ENCODE measurements around the gene FBXO47. TPM values are rescaled to one million over a fixed set of nuclear protein-coding genes. Genes with fewer than 3 reads are reported as not detected.

FBXO47 gene
- total and polyA plus RNA-seq, 2 of the 4 experiments (the other 2 are of a cell fraction) = under 0.01 TPM; not detected in 1

- Histone ChIP-seq H4K91ac (ENCODE audit: insufficient read depth, low read depth, low read length) (no peak overlapping the region), H3K14ac (replicated peaks; ENCODE audit: low read depth, low read length) (no peak overlapping the region), H4K20me1 (ENCODE audit: insufficient read depth, low read length) (no peaks in the 10 kb centered on the region), H2BK5ac (ENCODE audit: low read depth, low read length, poor library complexity, severe bottlenecking) (no peak overlapping the region), H3K9ac (ENCODE audit: low read depth, low read length) (no peak overlapping the region), H3K4ac (ENCODE audit: low read depth, low read length) (no peak overlapping the region), H3K9me3 (ENCODE audit: control insufficient read depth, insufficient read depth, low read length) (peaks cover 3% of the 10 kb centered on the region), H2AK9ac (replicated peaks; ENCODE audit: low read depth, low read length, poor library complexity) (no peak overlapping the region), H3K4me2 (ENCODE audit: low read depth, low read length) (no peak overlapping the region), H3K23ac (ENCODE audit: low read depth, low read length) (no peak overlapping the region), H3K56ac (ENCODE audit: extremely low read depth, insufficient read depth, low read length) (no peak overlapping the region), H3K27ac (ENCODE audit: insufficient read depth, low read length) (no peak overlapping the region), H3K36me3 (ENCODE audit: control insufficient read depth, insufficient read depth, low read length) (no peaks in the 10 kb centered on the region), H3K18ac (ENCODE audit: low read depth, low read length) (no peak overlapping the region), H3K4me1 (ENCODE audit: control insufficient read depth, insufficient read depth, low read length) (peaks cover 3% of the 10 kb centered on the region), H3K4me3 (ENCODE audit: insufficient read depth, low read depth, low read length) (no peak overlapping the region), H2BK20ac (ENCODE audit: low read depth, low read length) (no peak overlapping the region), H2AFZ (replicated peaks; ENCODE audit: low read length, poor library complexity) (no peak overlapping the region), H2BK120ac (ENCODE audit: low read depth, low read length) (no peak overlapping the region), H4K8ac (ENCODE audit: low read depth in 2 of 2, low read length in 2 of 2) (no peak overlapping the region), H3K9me1 (ENCODE audit: insufficient read depth, low read length) (no peaks in the 10 kb centered on the region), H2BK15ac (ENCODE audit: low read depth, low read length) (no peak overlapping the region), H4K5ac (ENCODE audit: low read depth, low read length) (no peak overlapping the region), H3K79me1 (ENCODE audit: low read depth in 1 of 2, low read length in 2 of 2) (no peaks in the 10 kb centered on the region), H2AK5ac (ENCODE audit: low read depth, low read length) (no peak overlapping the region), H3K27me3 (ENCODE audit: control insufficient read depth, insufficient read depth, low read length) (peaks cover 17% of the 10 kb centered on the region)
- DNase-seq (no peak), ATAC-seq (ENCODE audit: low read depth) (no peak)
- intact Hi-C loops (cut with micrococcal nuclease) = no loop called here
- dilution Hi-C loops (cut with HindIII; ENCODE audit: low sequenced_read_pairs, unreplicated experiment) = no loop called here
- no peak for TF ChIP-seq SMC3 (IDR thresholded peaks at IDR 0.05; ENCODE audit: low read depth, low read length)
- no peak for TF ChIP-seq CEBPB (IDR thresholded peaks at IDR 0.05; ENCODE audit: low read depth, low read length)
- no peak for TF ChIP-seq CTCF (conservative IDR thresholded peaks at IDR 0.05; ENCODE audit: low read depth, low read length)
- TF ChIP-seq POLR2A (IDR thresholded peaks at IDR 0.05; ENCODE audit: low read depth, low read length) = no peak
- TF ChIP-seq FOS (IDR thresholded peaks at IDR 0.05; ENCODE audit: low read depth, low read length) = no peak
- TF ChIP-seq CHD1 (IDR thresholded peaks at IDR 0.05; ENCODE audit: low read depth, low read length) = no peak
- TF ChIP-seq ELK1 (IDR thresholded peaks at IDR 0.05; ENCODE audit: borderline replicate concordance, low read depth, low read length) = no peak
- no peak for TF ChIP-seq BHLHE40 (IDR thresholded peaks at IDR 0.05; ENCODE audit: low read depth, low read length)
- TF ChIP-seq USF2 (IDR thresholded peaks at IDR 0.05; ENCODE audit: low read depth, low read length) = no peak
- TF ChIP-seq MAZ (IDR thresholded peaks at IDR 0.05; ENCODE audit: borderline replicate concordance, low read depth, low read length) = no peak
- no peak for TF ChIP-seq RFX5 (IDR thresholded peaks at IDR 0.05; ENCODE audit: low read depth, low read length)
- TF ChIP-seq RAD21 (IDR thresholded peaks at IDR 0.05; ENCODE audit: low read length) = no peak
- TF ChIP-seq RCOR1 (IDR thresholded peaks at IDR 0.05; ENCODE audit: insufficient replicate concordance, low read length) = no peak
- no peak for TF ChIP-seq MAFK (IDR thresholded peaks at IDR 0.05; ENCODE audit: low read depth, low read length)
- TF ChIP-seq MXI1 (IDR thresholded peaks at IDR 0.05; ENCODE audit: borderline replicate concordance, low read depth, low read length) = no peak
- no peak for TF ChIP-seq NFE2L2 (IDR thresholded peaks at IDR 0.05; ENCODE audit: low read depth, low read length)
- CTCF ChIA-PET = no interaction called here
- in situ Hi-C loops (cut with MboI; ENCODE audit: low sequenced_read_pairs) = no loop called here
- POLR2A ChIA-PET (ENCODE audit: unreplicated experiment) = interaction anchor here (0.5 to 0.6 kb wide), 2 partner anchors 190 to 301 kb away, joined by 3 to 9 read pairs; partner anchors contain the start of gene RPL19
- no CpG with 5 or more reads among the region's 3 CpGs for WGBS, 2 experiments (ENCODE audit: extremely low coverage in 2 of 2, insufficient read length in 1 of 2)
- BruUV-seq (replicated peaks) = no TSS peak
These were observed 42.4 kb upstream of the FBXO47 start for GRCh38 chr17:39009581-39010001.
